A549 (cell line): ENCODE data around the gene FGD4. TPM values are rescaled to one million over a fixed set of nuclear protein-coding genes. Genes with fewer than 3 reads are reported as not detected.

ENCODE experiments used
- ATAC-seq, 2 experiments: fragments of 200-7000 bp in 1 of 2; fragments of >200 bp in 1 of 2; cut with Nextera tagmentation in 1 of 2; cut with Tn5 transposase in 1 of 2; 3 replicates each; pipeline versions ENCODE4 v1.8.0 to v1.9.1; 2018 to 2020; ENCODE audit warnings: mild to moderate bottlenecking in 1 of 2, moderate library complexity in 1 of 2
- CTCF ChIA-PET: fragments of 300-600 bp; sonication (Branson Sonifier 250); formaldehyde crosslinking; extraction: SDS; loops from one replicate; lab custom pipeline; 2021; ENCODE audit warnings: antibody characterized with exemption, inconsistent platforms; lab: Yijun Ruan, JAX
- POLR2A ChIA-PET: fragments of 350-600 bp; formaldehyde crosslinking; extraction: SDS; loops from one replicate; lab custom pipeline; 2021; ENCODE audit warnings: antibody characterized with exemption, inconsistent platforms; lab: Yijun Ruan, JAX
- DNase-seq, 2 experiments: peaks; one replicate each; pipeline versions ENCODE4 v3.0.0 to v3.0.0-alpha.2; 2011 to 2016; ENCODE audit warnings: low read depth in 1 of 2, low spot score in 1 of 2
- FAIRE-seq: peaks from 2 replicates; lab custom pipeline; 2011; peaks lifted over from hg19 to GRCh38; lab: Jason Lieb, UNC
- H3K27ac ChIP-seq, 2 experiments: fragments of >200 bp; sonication (Bioruptor Twin); formaldehyde crosslinking; 3 replicates each; pipeline ENCODE4 v1.5.1; 2016 to 2017
- H3K4me1 ChIP-seq: fragments of >200 bp; sonication (Bioruptor Twin); formaldehyde crosslinking; 3 replicates; pipeline ENCODE4 v1.6.1; 2016
- H3K4me2 ChIP-seq: fragments of >200 bp; sonication (Bioruptor Twin); formaldehyde crosslinking; 3 replicates; pipeline ENCODE4 v1.6.1; 2016
- H3K4me3 ChIP-seq: fragments of >200 bp; sonication (Bioruptor Twin); formaldehyde crosslinking; 3 replicates; pipeline ENCODE4 v1.5.1; 2016
- H3K9me3 ChIP-seq: fragments of >200 bp; sonication (Bioruptor Twin); formaldehyde crosslinking; 3 replicates; pipeline ENCODE4 v1.6.1; 2016
- CBX8 ChIP-seq: fragments of 200-600 bp; sonication (generic); IDR thresholded peaks from 2 replicates; pipeline ENCODE4 v1.6.1; 2016
- CEBPB ChIP-seq, 2 experiments: fragments of >200 bp in 1 of 2; sonication (Bioruptor Twin) in 1 of 2; formaldehyde crosslinking in 1 of 2; IDR thresholded peaks; 2 replicates each; pipeline ENCODE4 v1.6.1; 2012 to 2016
- CHD2 ChIP-seq: fragments of 150-350 bp; IDR thresholded peaks from 2 replicates; pipeline ENCODE4 v1.6.1; 2014; ENCODE audit warnings: low read length; ENCODE audit not compliant: partially characterized antibody
- CHD4 ChIP-seq: fragments of 200-600 bp; sonication (generic); IDR thresholded peaks from 2 replicates; pipeline ENCODE4 v1.6.1; 2016; ENCODE audit warnings: antibody characterized with exemption, mild to moderate bottlenecking, borderline replicate concordance
- EHMT2 ChIP-seq: fragments of 200-600 bp; sonication (generic); IDR thresholded peaks from 2 replicates; pipeline ENCODE4 v1.6.1; 2016; ENCODE audit warnings: antibody characterized with exemption, low read depth, mild to moderate bottlenecking, moderate library complexity
- EP300 ChIP-seq, 2 experiments: fragments of >200 bp; sonication (Bioruptor Twin); formaldehyde crosslinking; IDR thresholded peaks; 2 replicates in 1 of 2; 3 replicates in 1 of 2; pipeline ENCODE4 v1.6.1; 2016 to 2017
- FOSB ChIP-seq: fragments of 250-450 bp; sonication (Bioruptor Pico); IDR thresholded peaks from 2 replicates; pipeline ENCODE4 v1.5.0; 2020; ENCODE audit warnings: mild to moderate bottlenecking, moderate library complexity
- FOXS1 ChIP-seq: fragments of 250-450 bp; sonication (Bioruptor Pico); IDR thresholded peaks from 2 replicates; pipeline ENCODE4 v1.5.0; 2020; ENCODE audit warnings: mild to moderate bottlenecking, moderate library complexity
- GATA3 ChIP-seq: IDR thresholded peaks from 2 replicates; pipeline ENCODE4 v1.6.1; 2012; ENCODE audit warnings: borderline replicate concordance
- HEYL ChIP-seq: fragments of 250-450 bp; sonication (Bioruptor Pico); IDR thresholded peaks from 2 replicates; pipeline ENCODE4 v1.8.0; 2021; ENCODE audit warnings: mild to moderate bottlenecking, moderate library complexity
- HOXA7 ChIP-seq: fragments of 250-450 bp; sonication (Bioruptor Pico); IDR thresholded peaks from 2 replicates; pipeline ENCODE4 v1.5.0; 2020; ENCODE audit warnings: mild to moderate bottlenecking, moderate library complexity
- HOXB13 ChIP-seq: fragments of 250-450 bp; sonication (Bioruptor Pico); IDR thresholded peaks from 2 replicates; pipeline ENCODE4 v1.5.0; 2020; ENCODE audit warnings: low read depth, mild to moderate bottlenecking, moderate library complexity
- HOXB5 ChIP-seq: fragments of 250-450 bp; sonication (Bioruptor Pico); IDR thresholded peaks from 2 replicates; pipeline ENCODE4 v1.5.0; 2020; ENCODE audit warnings: mild to moderate bottlenecking, moderate library complexity
- MAZ ChIP-seq: fragments of 150-350 bp; IDR thresholded peaks from 2 replicates; pipeline ENCODE4 v1.6.1; 2014; ENCODE audit warnings: antibody characterized with exemption, low read depth, low read length, borderline replicate concordance
- MYC ChIP-seq: IDR thresholded peaks from 2 replicates; pipeline ENCODE4 v1.6.1; 2012; ENCODE audit warnings: mild to moderate bottlenecking, inconsistent platforms, low read length, improper control_type of control experiment, borderline replicate concordance
- NPAS2 ChIP-seq: fragments of 250-450 bp; sonication (Bioruptor Pico); IDR thresholded peaks from 2 replicates; pipeline ENCODE4 v1.8.0; 2022; ENCODE audit warnings: mild to moderate bottlenecking, moderate library complexity, borderline replicate concordance
- NR3C1 ChIP-seq: fragments of >200 bp; sonication (Bioruptor Twin); formaldehyde crosslinking; IDR thresholded peaks from 3 replicates; pipeline ENCODE4 v1.6.1; 2017
- PHF8 ChIP-seq: fragments of 200-600 bp; sonication (generic); IDR thresholded peaks from 2 replicates; pipeline ENCODE4 v1.6.1; 2016; ENCODE audit warnings: low read depth, mild to moderate bottlenecking, antibody characterized with exemption, moderate library complexity, borderline replicate concordance
- POLR2AphosphoS2 ChIP-seq: conservative IDR thresholded peaks from 2 replicates; pipeline ENCODE4 v1.6.1; 2012; ENCODE audit warnings: low read length, improper control_type of control experiment, inconsistent platforms
- RAD21 ChIP-seq, 2 experiments: fragments of >200 bp in 1 of 2; sonication (Bioruptor Twin) in 1 of 2; formaldehyde crosslinking in 1 of 2; IDR thresholded peaks in 1 of 2; conservative IDR thresholded peaks in 1 of 2; 2 replicates in 1 of 2; 3 replicates in 1 of 2; pipeline ENCODE4 v1.6.1; 2012 to 2018; ENCODE audit warnings: inconsistent platforms in 1 of 2
- RCOR1 ChIP-seq: fragments of 150-350 bp; IDR thresholded peaks from 2 replicates; pipeline ENCODE4 v1.6.1; 2014; ENCODE audit warnings: antibody characterized with exemption, low read length, low read depth
- RFX5 ChIP-seq: fragments of 450-650 bp; IDR thresholded peaks from 2 replicates; pipeline ENCODE4 v1.7.1; 2014; ENCODE audit warnings: antibody characterized with exemption, mild to moderate bottlenecking, moderate library complexity
- SMC3 ChIP-seq: fragments of >200 bp; sonication (Bioruptor Twin); formaldehyde crosslinking; IDR thresholded peaks from 3 replicates; pipeline ENCODE4 v1.6.1; 2018; ENCODE audit warnings: inconsistent platforms
- ZC3H11A ChIP-seq: fragments of 450-650 bp; IDR thresholded peaks from 2 replicates; pipeline ENCODE4 v1.6.1; 2014; ENCODE audit warnings: antibody characterized with exemption, mild to moderate bottlenecking
- ZFP36 ChIP-seq: fragments of 450-650 bp; IDR thresholded peaks from 2 replicates; pipeline ENCODE4 v1.6.1; 2014; ENCODE audit warnings: borderline replicate concordance; ENCODE audit not compliant: partially characterized antibody
- ZNF302 ChIP-seq: fragments of 250-450 bp; sonication (Bioruptor Pico); IDR thresholded peaks from 2 replicates; pipeline ENCODE4 v1.9.0; 2021; ENCODE audit warnings: inconsistent platforms, mild to moderate bottlenecking, moderate library complexity
- ZSCAN20 ChIP-seq: fragments of 250-450 bp; sonication (Bioruptor Pico); IDR thresholded peaks from 2 replicates; pipeline ENCODE4 v1.8.0; 2022; ENCODE audit warnings: mild to moderate bottlenecking, moderate library complexity
- WGBS: methylation state at CpG from one replicate; pipeline ENCODE4 v1.1.6; 2017; ENCODE audit errors: missing lambda C conversion rate; 5-methylcytosine and 5-hydroxymethylcytosine counted together
- polyA plus RNA-seq, 4 experiments: library from polyadenylated mRNA; depleted of rRNA in 3 of 4; stranded (reverse); fragments of >200 nt; fragmentation: RNase III in 1 of 4; extraction: RNeasy Plus Mini Kit Qiagen cat#74134 plus additional on column Dnase treatment in 1 of 4; gene quantifications; 2 replicates in 3 of 4; 3 replicates in 1 of 4; pipeline ENCODE4 v1.2.3, GENCODE V29; 2011 to 2017
- TF ChIP-seq, protein P1 (sequence below): fragments of 450-650 bp; IDR thresholded peaks from 2 replicates; pipeline ENCODE4 v1.6.1; 2014; ENCODE audit warnings: antibody characterized with exemption
- TF ChIP-seq, protein P2 (sequence below): IDR thresholded peaks from 2 replicates; pipeline ENCODE4 v1.6.1; 2012

FGD4 gene
- polyA plus RNA-seq, 2 of the 4 experiments (the other 2 are of a cell fraction) = 2.2 to 6.0 TPM

DNA sequence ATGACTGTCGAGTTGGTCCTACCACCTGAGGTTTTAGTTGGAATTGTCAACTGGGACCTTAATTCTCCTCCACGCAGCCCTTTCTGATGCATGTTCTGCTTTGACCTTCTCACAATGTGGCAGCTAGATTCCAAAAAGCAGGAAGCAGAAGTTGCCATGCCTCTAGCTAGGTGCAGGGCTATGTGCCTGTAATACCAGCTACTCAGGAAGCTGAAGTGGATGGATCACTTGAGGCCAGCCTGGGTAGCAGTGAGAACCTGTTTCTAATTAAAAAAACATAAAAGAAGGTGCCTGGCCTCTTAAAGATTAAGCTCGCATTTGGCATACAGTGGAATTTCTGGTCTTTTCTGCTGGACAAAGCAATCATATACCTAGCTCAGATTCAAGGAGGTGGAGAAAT lies 77.1 kb downstream of the FGD4 start:
- no peak for TF ChIP-seq EP300 (IDR thresholded peaks at IDR 0.05)
- no peak for TF ChIP-seq ZSCAN20 (CRISPR knock-in tag)
- TF ChIP-seq MYC = no peak
- TF ChIP-seq RFX5 = no peak
- TF ChIP-seq ZNF302 (CRISPR knock-in tag) = no peak
- no peak for TF ChIP-seq HOXB13
- TF ChIP-seq CEBPB (IDR thresholded peaks at IDR 0.05) = no peak
- no peak for TF ChIP-seq CBX8
- no peak for TF ChIP-seq SMC3
- no peak for TF ChIP-seq FOXS1 (CRISPR knock-in tag)
- TF ChIP-seq ZFP36 = no peak
- no peak for TF ChIP-seq RCOR1
- no peak for TF ChIP-seq HOXA7 (CRISPR knock-in tag)
- WGBS = 85% methylated on average over 3 of the region's 3 CpGs
- ChIA-PET POLR2A (no interaction called here), CTCF (interaction anchor here (0.5 to 3.5 kb wide), 7 partner anchors 8 to 196 kb away, joined by 3 to 11 read pairs (median 4); no protein-coding TSS in a partner anchor)
- FAIRE-seq (no peak), DNase-seq (no peak), ATAC-seq (no peak)
- Histone ChIP-seq H3K27ac (no peak overlapping the region), H3K4me2 (no peak overlapping the region), H3K9me3 (no peaks in the 10 kb centered on the region), H3K4me1 (peaks cover 13% of the 10 kb centered on the region), H3K4me3 (no peak overlapping the region)

DNA sequence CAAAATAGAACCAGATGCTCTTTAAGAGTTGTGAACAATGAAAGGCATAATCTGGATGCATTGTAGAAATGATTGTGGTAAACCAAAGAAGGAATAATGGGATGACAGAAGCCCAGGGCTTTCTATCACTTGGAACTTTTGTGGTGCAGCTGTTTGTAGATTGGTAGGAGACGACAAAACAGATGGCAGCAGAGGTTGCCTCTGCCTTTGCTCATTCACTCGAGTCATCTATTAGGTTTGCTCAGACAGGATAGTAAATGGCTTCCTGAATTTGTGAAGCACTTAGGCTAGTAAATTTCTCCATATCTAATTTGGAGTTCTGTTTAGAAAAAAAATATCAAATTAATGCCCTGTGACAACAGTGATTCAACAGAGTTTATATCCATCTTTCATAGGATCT lies 78.4 kb downstream of the FGD4 start:
- ATAC-seq (no peak), FAIRE-seq (no peak), DNase-seq (no peak)
- H3K9me3 ChIP-seq = no peaks in the 10 kb centered on the region
- H3K4me3 ChIP-seq = no peak overlapping the region
- no peak overlapping the region for H3K4me2 ChIP-seq
- peaks cover 13% of the 10 kb centered on the region for H3K4me1 ChIP-seq
- ChIA-PET POLR2A (no interaction called here), CTCF (interaction anchor here (1.4 kb wide), 1 partner anchor 112 kb away, joined by 4 read pairs; no protein-coding TSS in a partner anchor)
- H3K27ac ChIP-seq = no peak overlapping the region
- no peak for TF ChIP-seq POLR2AphosphoS2
- TF ChIP-seq CBX8 = no peak
- TF ChIP-seq RFX5 = no peak
- TF ChIP-seq CHD4 = no peak
- no peak for TF ChIP-seq ZFP36
- no peak for TF ChIP-seq GATA3
- no peak for TF ChIP-seq HOXA7 (CRISPR knock-in tag)
- TF ChIP-seq CEBPB (IDR thresholded peaks at IDR 0.05) = no peak
- no peak for TF ChIP-seq RAD21 (conservative IDR thresholded peaks at IDR 0.05 in 1 of 2, IDR thresholded peaks at IDR 0.05 in 1 of 2)
- TF ChIP-seq SMC3 = no peak
- TF ChIP-seq, protein P1, sequence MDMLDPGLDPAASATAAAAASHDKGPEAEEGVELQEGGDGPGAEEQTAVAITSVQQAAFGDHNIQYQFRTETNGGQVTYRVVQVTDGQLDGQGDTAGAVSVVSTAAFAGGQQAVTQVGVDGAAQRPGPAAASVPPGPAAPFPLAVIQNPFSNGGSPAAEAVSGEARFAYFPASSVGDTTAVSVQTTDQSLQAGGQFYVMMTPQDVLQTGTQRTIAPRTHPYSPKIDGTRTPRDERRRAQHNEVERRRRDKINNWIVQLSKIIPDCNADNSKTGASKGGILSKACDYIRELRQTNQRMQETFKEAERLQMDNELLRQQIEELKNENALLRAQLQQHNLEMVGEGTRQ = no peak
- no peak for TF ChIP-seq ZC3H11A
- TF ChIP-seq NPAS2 (CRISPR knock-in tag) = no peak
- 79% methylated on average over 2 of the region's 2 CpGs for WGBS

DNA sequence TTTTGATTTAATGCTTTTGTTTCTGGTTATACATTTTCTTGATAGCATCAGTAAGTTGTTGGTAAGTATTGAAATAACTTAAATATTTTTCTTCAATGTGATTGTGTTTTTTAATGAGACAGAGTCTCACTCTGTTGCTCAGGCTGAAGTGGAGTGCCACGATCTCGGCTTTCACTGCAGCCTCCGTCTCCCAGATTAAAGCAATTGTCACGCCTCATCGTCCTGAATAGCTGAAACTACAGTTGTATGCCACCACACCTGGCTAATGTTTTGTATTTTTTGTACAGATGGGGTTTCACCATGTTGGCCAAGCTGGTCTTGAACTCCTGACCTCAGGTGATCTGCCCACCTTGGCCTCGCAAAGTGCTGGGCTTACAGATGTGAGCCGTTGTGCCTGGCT lies 78.8 kb downstream of the FGD4 start:
- Histone ChIP-seq H3K4me1 (peaks cover 13% of the 10 kb centered on the region), H3K4me2 (no peak overlapping the region; the same call in 2 of the 3 replicates), H3K4me3 (no peak overlapping the region)
- POLR2A ChIA-PET = no interaction called here
- WGBS = 97% methylated on average over 7 of the region's 7 CpGs
- TF ChIP-seq FOSB (CRISPR knock-in tag) (no peak), HEYL (CRISPR knock-in tag) (no peak), EHMT2 (no peak), CHD2 (no peak), MAZ (no peak), MYC (no peak), PHF8 (no peak), HOXB5 (CRISPR knock-in tag) (no peak), NR3C1 (no peak)
- TF ChIP-seq, protein P2, sequence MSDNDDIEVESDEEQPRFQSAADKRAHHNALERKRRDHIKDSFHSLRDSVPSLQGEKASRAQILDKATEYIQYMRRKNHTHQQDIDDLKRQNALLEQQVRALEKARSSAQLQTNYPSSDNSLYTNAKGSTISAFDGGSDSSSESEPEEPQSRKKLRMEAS = no peak
- TF ChIP-seq, all 56 proteins: peak for 0
- Histone ChIP-seq H3K27ac (no peak overlapping the region), H3K9me3 (no peaks in the 10 kb centered on the region)
- FAIRE-seq (no peak), ATAC-seq (no peak), DNase-seq (no peak)
- CTCF ChIA-PET = no interaction called here
